AML-193 (cell line): Measurements from ENCODE around the gene RHCE.
"Not testable (repeated sequence)": the region's sequence is repeated elsewhere in the genome, so short reads cannot be mapped to it uniquely, and the experiment has no call there.

Source experiments
- DNase-seq, 2 experiments: peaks; one replicate each; lab custom pipeline; 2025; lab: John Stamatoyannopoulos, UW

RHCE gene

GRCh38 chr1:25432749-25433388, 12.2 kb upstream of the RHCE start:
- DNase-seq: no peak

- no peak for DNase-seq
Measured at GRCh38 chr1:25431955-25432719, 11.5 kb upstream of the RHCE start.

- no peak for DNase-seq
Measured at GRCh38 chr1:25430967-25431881, 10.6 kb upstream of the RHCE start.

- peak; percentile 91 to 94 for DNase-seq
Measured at GRCh38 chr1:25430073-25430966, 9.7 kb upstream of the RHCE start, which contains the start of gene MACO1. Gene MACO1 (plus strand): TSS chr1:25430897. CDS start chr1:25431099, 202 bp downstream.

- no peak for DNase-seq
Measured at GRCh38 chr1:25428475-25429166, 8.0 kb upstream of the RHCE start.

GRCh38 chr1:25427696-25428095, 7.1 kb upstream of the RHCE start:
- no peak for DNase-seq

- no peak for DNase-seq
Measured at GRCh38 chr1:25425098-25426085, 4.8 kb upstream of the RHCE start.

GRCh38 chr1:25423206-25423605, 2.6 kb upstream of the RHCE start:
- DNase-seq: not testable (repeated sequence)

GRCh38 chr1:25419339-25419738, 1.3 kb downstream of the RHCE start:
- not testable (repeated sequence) for DNase-seq

GRCh38 chr1:25417280-25417679, 3.3 kb downstream of the RHCE start:
- DNase-seq: not testable (repeated sequence)

- DNase-seq: not testable (repeated sequence)
Measured at GRCh38 chr1:25414578-25414977, 6.0 kb downstream of the RHCE start.

- not testable (repeated sequence) for DNase-seq
Measured at GRCh38 chr1:25414157-25414556, 6.5 kb downstream of the RHCE start.

- not testable (repeated sequence) for DNase-seq
Measured at GRCh38 chr1:25412872-25413623, 7.6 kb downstream of the RHCE start.

GRCh38 chr1:25409641-25410427, 10.8 kb downstream of the RHCE start:
- not testable (repeated sequence) for DNase-seq

- not testable (repeated sequence) for DNase-seq
Measured at GRCh38 chr1:25405731-25406305, 14.8 kb downstream of the RHCE start.

- DNase-seq: peak in 1 of 2 experiments; percentile 2
Measured at GRCh38 chr1:25402947-25403803, 17.4 kb downstream of the RHCE start.
